ENCODE results near the gene GALNT14. TPM values are rescaled to one million over a fixed set of nuclear protein-coding genes. Genes with fewer than 3 reads are reported as not detected.

The GALNT14 gene
- total RNA-seq, 2 experiments from 2014 or later: 1.1 to 1.5 TPM

DNA sequence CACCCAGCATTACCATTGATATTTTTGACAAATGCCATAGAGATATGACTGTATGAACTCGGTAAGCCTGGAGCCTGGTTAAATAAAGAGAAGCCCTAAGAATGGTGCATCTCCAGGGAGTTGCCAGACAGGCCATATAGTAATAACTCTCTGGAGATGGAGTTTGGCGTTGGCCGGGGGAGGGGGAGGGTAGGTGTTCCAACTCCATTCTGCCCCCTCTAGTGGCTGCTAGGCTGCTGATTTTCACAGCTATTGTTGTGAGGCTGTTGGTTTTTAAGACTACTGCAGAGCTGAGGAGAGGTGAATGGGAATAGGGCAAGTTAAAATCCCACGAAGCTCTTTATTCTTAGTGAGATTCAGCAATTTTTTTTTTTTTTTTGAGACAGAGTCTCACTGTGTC is 99.9 kb downstream of the GALNT14 start:
- CTCF ChIA-PET: no interaction called here
- no peak for DNase-seq

GRCh38 chr2:31037058-31037457 is 101.2 kb downstream of the GALNT14 start:
- no peak for DNase-seq
- intact Hi-C loops (cut with micrococcal nuclease): no loop called here
- H3K27me3 Mint-ChIP-seq (ENCODE audit: low read depth): no peaks in the 10 kb centered on the region
- CTCF ChIA-PET: no interaction called here
- no peak overlapping the region for H3K4me3 Mint-ChIP-seq
- H3K27ac Mint-ChIP-seq: no peak overlapping the region
- H3K4me1 Mint-ChIP-seq (ENCODE audit: low read depth): no peaks in the 10 kb centered on the region
- no peaks in the 10 kb centered on the region for H3K36me3 Mint-ChIP-seq (ENCODE audit: low read depth)
- H3K9me3 Mint-ChIP-seq: peaks cover 25% of the 10 kb centered on the region

More for the DNA sequence above, 99.9 kb downstream of the GALNT14 start:
- Mint-ChIP-seq H3K4me1 (ENCODE audit: low read depth) (no peaks in the 10 kb centered on the region), H3K36me3 (ENCODE audit: low read depth) (no peaks in the 10 kb centered on the region), H3K4me3 (no peak overlapping the region), H3K9me3 (peaks cover 25% of the 10 kb centered on the region), H3K27me3 (ENCODE audit: low read depth) (no peaks in the 10 kb centered on the region), H3K27ac (no peak overlapping the region)
- intact Hi-C loops (cut with micrococcal nuclease): no loop called here

DNA sequence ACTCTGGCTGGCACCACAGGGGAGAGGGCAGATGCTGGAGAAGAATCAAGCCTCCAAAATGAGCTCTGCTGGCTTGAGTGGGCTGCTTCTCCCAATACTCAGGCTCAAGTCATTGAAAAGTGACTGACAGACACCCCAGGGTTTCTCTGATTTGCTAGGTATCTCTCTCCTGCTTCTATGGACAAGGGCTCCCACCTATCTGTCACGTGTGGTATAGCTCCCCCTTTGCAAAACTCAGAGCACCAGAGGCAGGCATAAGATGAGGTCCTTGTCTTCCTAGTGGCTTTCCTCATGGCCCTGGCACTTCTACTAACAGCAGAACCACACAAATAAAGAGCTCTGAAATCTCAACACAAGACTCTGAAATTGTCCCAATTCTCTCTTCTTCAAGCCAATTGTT is 105.2 kb downstream of the GALNT14 start:
- no peak for DNase-seq
- no peaks in the 10 kb centered on the region for H3K36me3 Mint-ChIP-seq (ENCODE audit: low read depth)
- no peaks in the 10 kb centered on the region for H3K27me3 Mint-ChIP-seq (ENCODE audit: low read depth)
- peaks cover 21% of the 10 kb centered on the region for H3K9me3 Mint-ChIP-seq
- no peak overlapping the region for H3K27ac Mint-ChIP-seq
- H3K4me3 Mint-ChIP-seq: no peak overlapping the region
- intact Hi-C loops (cut with micrococcal nuclease): no loop called here
- CTCF ChIA-PET: no interaction called here
- no peaks in the 10 kb centered on the region for H3K4me1 Mint-ChIP-seq (ENCODE audit: low read depth)

DNA sequence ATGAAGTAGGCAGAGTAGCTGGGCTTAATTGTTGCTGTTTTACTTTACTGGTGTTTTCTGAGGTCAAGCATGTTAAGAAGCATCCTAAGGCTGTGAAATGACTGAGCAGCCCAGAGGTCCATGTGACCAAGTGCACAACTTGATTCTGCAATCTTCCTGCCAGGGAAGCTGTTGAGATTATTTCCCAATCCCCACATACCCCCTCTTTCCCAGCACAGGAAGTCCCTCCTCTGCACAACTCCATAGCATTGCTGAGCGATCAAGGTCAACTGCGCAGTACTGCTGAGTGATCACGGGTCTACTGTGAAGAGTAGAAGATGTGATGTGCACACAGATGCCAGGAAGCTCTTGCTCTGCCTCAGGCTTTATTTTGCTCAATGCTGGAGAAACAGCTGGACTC is 105.8 kb downstream of the GALNT14 start:
- H3K4me3 Mint-ChIP-seq: no peak overlapping the region
- intact Hi-C loops (cut with micrococcal nuclease): no loop called here
- H3K27ac Mint-ChIP-seq: no peak overlapping the region
- H3K27me3 Mint-ChIP-seq (ENCODE audit: low read depth): no peaks in the 10 kb centered on the region
- CTCF ChIA-PET: no interaction called here
- H3K36me3 Mint-ChIP-seq (ENCODE audit: low read depth): no peaks in the 10 kb centered on the region
- H3K9me3 Mint-ChIP-seq: peaks cover 17% of the 10 kb centered on the region
- H3K4me1 Mint-ChIP-seq (ENCODE audit: low read depth): no peaks in the 10 kb centered on the region
- DNase-seq: no peak

DNA sequence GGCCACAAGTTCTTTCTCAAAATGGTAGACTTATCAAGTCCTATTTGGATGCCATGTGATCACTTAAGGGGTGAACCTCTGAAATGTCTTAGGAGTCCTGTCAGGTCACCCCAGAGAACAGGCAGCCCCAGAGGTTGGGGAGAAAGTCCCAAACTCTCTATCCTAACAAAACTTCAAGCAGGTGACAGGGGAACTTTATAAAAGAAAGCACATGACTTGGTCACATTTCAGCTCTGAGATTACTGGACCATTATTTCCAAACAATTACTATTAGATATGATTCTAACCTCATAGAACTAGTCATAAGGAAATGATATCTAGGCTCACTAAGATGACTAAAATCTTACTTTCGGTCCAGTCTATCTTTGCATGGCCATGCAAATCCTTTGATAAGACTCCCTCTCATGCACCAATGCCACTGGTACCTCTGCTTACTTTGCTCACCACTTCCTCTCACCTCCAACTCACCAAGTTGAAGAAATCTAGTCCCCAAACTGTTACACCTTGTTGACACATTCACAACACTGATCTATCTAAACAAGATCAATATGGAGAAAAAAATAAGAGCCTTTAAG is 107.0 kb downstream of the GALNT14 start:
- H3K27me3 Mint-ChIP-seq (ENCODE audit: low read depth): no peaks in the 10 kb centered on the region
- no peak for DNase-seq
- H3K9me3 Mint-ChIP-seq: peaks cover 5% of the 10 kb centered on the region
- H3K27ac Mint-ChIP-seq: no peak overlapping the region
- H3K36me3 Mint-ChIP-seq (ENCODE audit: low read depth): no peaks in the 10 kb centered on the region
- CTCF ChIA-PET: interaction anchor here (0.6 kb wide), 1 partner anchor 699 kb away, joined by 4 read pairs; no protein-coding TSS in a partner anchor
- H3K4me1 Mint-ChIP-seq (ENCODE audit: low read depth): no peaks in the 10 kb centered on the region
- H3K4me3 Mint-ChIP-seq: no peak overlapping the region
- intact Hi-C loops (cut with micrococcal nuclease): no loop called here

DNA sequence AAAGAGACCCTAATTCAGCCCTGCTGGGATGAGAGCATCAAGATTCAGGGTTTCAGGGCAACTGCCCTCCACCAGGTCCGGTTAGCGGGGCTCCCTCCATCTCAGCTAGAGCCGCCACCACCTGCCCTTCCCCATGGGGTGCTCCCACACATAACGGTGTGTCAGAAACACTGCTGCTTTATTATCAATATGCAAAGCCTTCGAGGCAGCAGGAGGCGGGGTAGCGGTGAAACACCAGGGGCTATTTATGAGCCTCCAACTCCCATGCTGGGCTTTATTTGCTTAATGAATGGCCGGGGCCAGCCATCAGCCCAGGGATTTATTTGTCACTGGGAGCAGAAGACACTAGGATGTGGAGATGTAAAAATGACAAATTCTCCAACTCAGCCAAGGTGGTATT is 109.8 kb downstream of the GALNT14 start:
- Mint-ChIP-seq H3K36me3 (ENCODE audit: low read depth) (no peaks in the 10 kb centered on the region), H3K4me1 (ENCODE audit: low read depth) (no peaks in the 10 kb centered on the region), H3K4me3 (no peak overlapping the region), H3K27ac (no peak overlapping the region), H3K9me3 (no peaks in the 10 kb centered on the region), H3K27me3 (ENCODE audit: low read depth) (no peaks in the 10 kb centered on the region)
- CTCF ChIA-PET: no interaction called here
- intact Hi-C loops (cut with micrococcal nuclease): no loop called here
- DNase-seq: no peak

GRCh38 chr2:31027549-31027948 is 110.7 kb downstream of the GALNT14 start:
- no peak for DNase-seq
- Mint-ChIP-seq H3K27ac (no peak overlapping the region), H3K4me3 (no peak overlapping the region), H3K36me3 (ENCODE audit: low read depth) (no peaks in the 10 kb centered on the region), H3K4me1 (ENCODE audit: low read depth) (no peaks in the 10 kb centered on the region), H3K9me3 (no peaks in the 10 kb centered on the region), H3K27me3 (ENCODE audit: low read depth) (no peaks in the 10 kb centered on the region)
- intact Hi-C loops (cut with micrococcal nuclease): no loop called here
- CTCF ChIA-PET: no interaction called here

GRCh38 chr2:31023541-31023940 is 114.7 kb downstream of the GALNT14 start:
- H3K4me1 Mint-ChIP-seq (ENCODE audit: low read depth): no peaks in the 10 kb centered on the region
- no peak overlapping the region for H3K4me3 Mint-ChIP-seq
- H3K27ac Mint-ChIP-seq: no peak overlapping the region
- DNase-seq: no peak
- intact Hi-C loops (cut with micrococcal nuclease): no loop called here
- no peaks in the 10 kb centered on the region for H3K27me3 Mint-ChIP-seq (ENCODE audit: low read depth)
- CTCF ChIA-PET: no interaction called here
- H3K36me3 Mint-ChIP-seq (ENCODE audit: low read depth): no peaks in the 10 kb centered on the region
- H3K9me3 Mint-ChIP-seq: no peaks in the 10 kb centered on the region

GRCh38 chr2:31020713-31021112 is 117.5 kb downstream of the GALNT14 start:
- CTCF ChIA-PET: no interaction called here
- intact Hi-C loops (cut with micrococcal nuclease): no loop called here
- no peak for DNase-seq
- Mint-ChIP-seq H3K27me3 (ENCODE audit: low read depth) (no peaks in the 10 kb centered on the region), H3K27ac (no peak overlapping the region), H3K9me3 (no peaks in the 10 kb centered on the region), H3K4me1 (ENCODE audit: low read depth) (no peaks in the 10 kb centered on the region), H3K4me3 (no peak overlapping the region), H3K36me3 (ENCODE audit: low read depth) (no peaks in the 10 kb centered on the region)

- no peaks in the 10 kb centered on the region for H3K4me1 Mint-ChIP-seq (ENCODE audit: low read depth)
- H3K4me3 Mint-ChIP-seq: no peak overlapping the region
- DNase-seq: no peak
- H3K36me3 Mint-ChIP-seq (ENCODE audit: low read depth): no peaks in the 10 kb centered on the region
- intact Hi-C loops (cut with micrococcal nuclease): no loop called here
- no peak overlapping the region for H3K27ac Mint-ChIP-seq
- CTCF ChIA-PET: no interaction called here
- H3K9me3 Mint-ChIP-seq: no peaks in the 10 kb centered on the region
- no peaks in the 10 kb centered on the region for H3K27me3 Mint-ChIP-seq (ENCODE audit: low read depth)
Measured at GRCh38 chr2:31018280-31018679, 120.0 kb downstream of the GALNT14 start.

DNA sequence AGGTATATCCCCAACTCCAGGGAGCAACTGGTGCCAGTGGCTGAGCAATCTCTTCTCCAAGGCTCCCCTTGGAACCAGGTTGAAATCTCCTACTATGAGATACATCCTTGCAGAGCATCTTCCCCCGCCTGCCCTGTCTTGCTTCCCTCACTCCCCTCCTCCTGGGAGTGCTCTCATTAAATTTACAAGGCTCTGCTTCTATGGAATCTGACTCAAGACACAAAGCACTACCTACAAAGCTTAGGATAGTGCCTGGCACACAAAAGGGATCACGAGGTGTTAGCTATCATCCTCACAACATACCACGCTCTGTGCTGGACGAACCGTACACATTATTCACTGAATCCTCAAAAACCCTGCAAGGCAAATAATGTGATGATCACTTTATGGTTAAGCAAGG is 121.6 kb downstream of the GALNT14 start:
- no peak overlapping the region for H3K4me3 Mint-ChIP-seq
- no peaks in the 10 kb centered on the region for H3K27me3 Mint-ChIP-seq (ENCODE audit: low read depth)
- no peak for DNase-seq
- no peaks in the 10 kb centered on the region for H3K36me3 Mint-ChIP-seq (ENCODE audit: low read depth)
- intact Hi-C loops (cut with micrococcal nuclease): no loop called here
- no peak overlapping the region for H3K27ac Mint-ChIP-seq
- H3K4me1 Mint-ChIP-seq (ENCODE audit: low read depth): no peaks in the 10 kb centered on the region
- CTCF ChIA-PET: no interaction called here
- no peaks in the 10 kb centered on the region for H3K9me3 Mint-ChIP-seq

- no peaks in the 10 kb centered on the region for H3K9me3 Mint-ChIP-seq
Measured at GRCh38 chr2:31014516-31014915, 123.7 kb downstream of the GALNT14 start.

GRCh38 chr2:31013301-31013700 is 124.9 kb downstream of the GALNT14 start:
- Mint-ChIP-seq H3K36me3 (ENCODE audit: low read depth) (no peaks in the 10 kb centered on the region), H3K9me3 (no peaks in the 10 kb centered on the region), H3K4me1 (ENCODE audit: low read depth) (no peaks in the 10 kb centered on the region), H3K27me3 (ENCODE audit: low read depth) (peaks cover 3% of the 10 kb centered on the region), H3K27ac (no peak overlapping the region), H3K4me3 (no peak overlapping the region)
- no peak for DNase-seq
- intact Hi-C loops (cut with micrococcal nuclease): no loop called here
- CTCF ChIA-PET: no interaction called here

More at GRCh38 chr2:31014516-31014915, 123.7 kb downstream of the GALNT14 start:
- Mint-ChIP-seq H3K4me3 (no peak overlapping the region), H3K36me3 (ENCODE audit: low read depth) (no peaks in the 10 kb centered on the region), H3K4me1 (ENCODE audit: low read depth) (no peaks in the 10 kb centered on the region), H3K27ac (no peak overlapping the region), H3K27me3 (ENCODE audit: low read depth) (peaks cover 3% of the 10 kb centered on the region)
- intact Hi-C loops (cut with micrococcal nuclease): no loop called here
- DNase-seq: no peak
- CTCF ChIA-PET: no interaction called here

DNA sequence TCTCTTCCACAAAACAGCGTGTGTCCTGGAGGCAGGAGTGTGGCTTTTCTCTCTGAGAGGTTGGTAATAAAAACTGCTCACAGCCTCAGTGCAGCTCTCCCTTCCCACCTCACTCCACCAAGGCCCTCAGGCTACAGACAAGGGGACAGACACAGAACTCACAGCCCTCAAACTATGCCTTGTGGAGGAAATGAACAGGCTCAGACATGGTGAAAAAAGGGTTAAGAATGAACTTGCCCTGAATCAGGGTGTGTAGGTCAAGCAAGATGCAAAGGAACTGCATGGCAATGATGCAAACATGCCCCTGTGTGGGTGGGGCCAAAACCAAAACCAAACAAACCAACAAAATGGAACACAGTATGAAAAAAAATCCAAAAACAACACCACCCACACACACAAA is 125.8 kb downstream of the GALNT14 start:
- no peaks in the 10 kb centered on the region for H3K4me1 Mint-ChIP-seq (ENCODE audit: low read depth)
- intact Hi-C loops (cut with micrococcal nuclease): no loop called here
- DNase-seq: no peak
- no peak overlapping the region for H3K4me3 Mint-ChIP-seq
- H3K36me3 Mint-ChIP-seq (ENCODE audit: low read depth): no peaks in the 10 kb centered on the region
- H3K9me3 Mint-ChIP-seq: no peaks in the 10 kb centered on the region
- CTCF ChIA-PET: no interaction called here
- H3K27ac Mint-ChIP-seq: no peak overlapping the region
- H3K27me3 Mint-ChIP-seq (ENCODE audit: low read depth): peaks cover 3% of the 10 kb centered on the region
